NT2/D1 (cell line): ENCODE measurements around the gene PNRC1.

Experiments
- DNase-seq: peaks from one replicate; pipeline ENCODE4 v3.0.0-alpha.2; 2011; ENCODE audit warnings: low read depth, low spot score
- H3K27me3 ChIP-seq: 2 replicates; pipeline ENCODE4 v1.6.0; 2011; ENCODE audit warnings: mild to moderate bottlenecking; ENCODE audit not compliant: insufficient read length, insufficient read depth
- H3K36me3 ChIP-seq: 2 replicates; pipeline ENCODE4 v1.6.1; 2011; ENCODE audit warnings: mild to moderate bottlenecking, low read length, mixed read lengths; ENCODE audit not compliant: insufficient read depth, insufficient read length
- H3K4me1 ChIP-seq: 2 replicates; pipeline ENCODE4 v1.5.1; 2011; ENCODE audit not compliant: insufficient read depth, insufficient read length
- H3K4me3 ChIP-seq: 2 replicates; pipeline ENCODE4 v1.5.1; 2011; ENCODE audit warnings: low read depth; ENCODE audit not compliant: insufficient read length
- H3K9ac ChIP-seq: 2 replicates; pipeline ENCODE4 v1.6.0; 2011; ENCODE audit warnings: low read depth; ENCODE audit not compliant: insufficient read length
- H3K9me3 ChIP-seq: 2 replicates; pipeline ENCODE4 v1.5.1; 2011; ENCODE audit warnings: mild to moderate bottlenecking, low read length; ENCODE audit not compliant: insufficient read depth
- SUZ12 ChIP-seq: IDR thresholded peaks from 2 replicates; pipeline ENCODE4 v1.6.1; 2011; ENCODE audit not compliant: insufficient read length, insufficient read depth; ENCODE audit errors: extremely low read depth
- YY1 ChIP-seq: IDR thresholded peaks from 2 replicates; pipeline ENCODE4 v1.6.1; 2011; ENCODE audit not compliant: insufficient read length, insufficient read depth
- ZNF274 ChIP-seq: IDR thresholded peaks from 2 replicates; pipeline ENCODE4 v1.6.1; 2011; ENCODE audit warnings: mild to moderate bottlenecking, low read depth, low read length

The PNRC1 gene

DNA sequence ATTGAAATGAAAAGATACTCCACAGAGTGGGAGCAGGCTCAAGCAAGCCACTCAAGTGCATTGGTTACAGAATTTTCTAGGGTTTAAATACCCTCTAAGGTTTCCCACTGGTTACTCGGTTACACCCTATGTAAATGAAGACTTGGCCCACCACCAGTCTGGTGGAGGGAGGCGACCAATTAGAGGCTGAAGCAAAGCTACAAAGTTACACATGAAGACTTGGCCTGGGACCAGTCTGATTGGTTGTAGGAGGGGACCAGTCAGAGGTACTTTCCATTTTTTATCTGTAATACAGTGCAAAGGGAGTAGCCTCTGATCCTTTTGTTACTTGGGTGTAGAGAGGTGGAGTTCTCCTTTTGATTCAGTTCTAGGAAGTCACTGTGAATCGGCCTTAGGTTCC, 29.7 kb downstream of the PNRC1 start:
- H3K9ac ChIP-seq: no peak overlapping the region
- TF ChIP-seq SUZ12: no peak
- TF ChIP-seq YY1: no peak
- TF ChIP-seq ZNF274: no peak
- no peak for DNase-seq
- no peaks in the 10 kb centered on the region for H3K36me3 ChIP-seq
- no peaks in the 10 kb centered on the region for H3K4me1 ChIP-seq
- H3K9me3 ChIP-seq: no peaks in the 10 kb centered on the region
- H3K27me3 ChIP-seq: no peaks in the 10 kb centered on the region
- H3K4me3 ChIP-seq: no peak overlapping the region

GRCh38 chr6:89111933-89112332, 31.4 kb downstream of the PNRC1 start:
- no peak for DNase-seq
- H3K4me3 ChIP-seq: no peak overlapping the region
- TF ChIP-seq YY1 (no peak), ZNF274 (no peak), SUZ12 (no peak)

DNA sequence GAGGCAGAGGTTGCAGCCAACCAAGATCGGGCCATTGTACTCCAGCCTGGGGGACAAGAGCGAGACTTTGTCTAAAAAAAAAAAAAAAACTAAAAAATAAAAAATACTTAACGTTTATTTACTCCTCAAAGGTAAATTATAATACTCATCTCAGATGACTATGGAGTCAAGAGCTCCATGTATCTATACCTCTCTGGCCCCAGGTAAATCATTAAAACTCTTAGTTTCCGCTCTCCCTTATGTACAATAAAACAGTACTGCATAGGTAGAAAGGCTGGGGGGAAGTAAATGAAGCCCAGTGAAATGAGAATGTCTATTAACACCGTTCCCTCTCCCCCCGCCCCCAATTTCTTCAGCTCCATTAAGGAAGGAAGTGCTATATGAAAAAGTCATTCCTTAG, 36.2 kb downstream of the PNRC1 start:
- peak overlapping the region; percentile 71 for H3K4me3 ChIP-seq
- H3K4me1 ChIP-seq: no peaks in the 10 kb centered on the region
- no peak for DNase-seq
- no peak for TF ChIP-seq YY1
- peaks cover 27% of the 10 kb centered on the region for H3K27me3 ChIP-seq
- no peaks in the 10 kb centered on the region for H3K36me3 ChIP-seq
- peak overlapping the region; percentile 85 for H3K9ac ChIP-seq
- H3K9me3 ChIP-seq: no peaks in the 10 kb centered on the region

More at GRCh38 chr6:89111933-89112332, 31.4 kb downstream of the PNRC1 start:
- Histone ChIP-seq H3K9ac (no peak overlapping the region), H3K36me3 (no peaks in the 10 kb centered on the region), H3K27me3 (peaks cover 3% of the 10 kb centered on the region), H3K9me3 (no peaks in the 10 kb centered on the region), H3K4me1 (no peaks in the 10 kb centered on the region)

GRCh38 chr6:89117211-89118108, 36.9 kb downstream of the PNRC1 start, which contains the start of gene SRSF12:
SRSF12 (minus strand) TSS chr6:89118071; CDS start chr6:89117887, 184 bp downstream.
- Histone ChIP-seq H3K9ac (peak within 1 kb of the TSS; percentile 85), H3K27me3 (peaks cover 27% of the 10 kb centered on the region), H3K4me3 (peak within 1 kb of the TSS; percentile 71), H3K4me1 (no peaks in the 10 kb centered on the region), H3K36me3 (no peaks in the 10 kb centered on the region), H3K9me3 (no peaks in the 10 kb centered on the region)
- DNase-seq: no peak
- TF ChIP-seq ZNF274 (no peak), SUZ12 (no peak), YY1 (no peak)

DNA sequence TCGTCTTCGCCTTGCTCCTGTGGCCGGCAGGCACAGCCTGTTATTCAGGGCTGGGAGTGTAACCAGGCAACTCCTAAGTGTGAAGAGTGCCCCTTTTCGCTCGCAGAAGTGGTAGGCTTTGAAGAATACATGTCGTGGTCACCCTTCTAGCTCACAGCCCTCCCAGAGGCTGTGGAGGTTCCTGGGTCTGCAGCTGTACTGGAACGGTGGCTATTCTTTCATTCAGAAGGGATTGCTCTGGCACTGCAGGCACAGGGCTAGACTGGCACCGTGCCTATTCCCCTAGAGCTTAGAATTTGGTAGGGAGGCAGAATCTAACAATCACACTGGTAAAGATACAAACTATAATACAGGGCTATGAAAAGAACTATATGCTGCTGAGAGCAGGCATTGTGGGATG, 38.4 kb downstream of the PNRC1 start:
- Histone ChIP-seq H3K4me3 (no peak overlapping the region), H3K36me3 (no peaks in the 10 kb centered on the region), H3K9me3 (no peaks in the 10 kb centered on the region), H3K9ac (no peak overlapping the region), H3K4me1 (no peaks in the 10 kb centered on the region), H3K27me3 (peaks cover 27% of the 10 kb centered on the region)
- DNase-seq: no peak
- TF ChIP-seq YY1: no peak

- no peaks in the 10 kb centered on the region for H3K4me1 ChIP-seq
- H3K36me3 ChIP-seq: no peaks in the 10 kb centered on the region
- no peak overlapping the region for H3K9ac ChIP-seq
- H3K27me3 ChIP-seq: peaks cover 27% of the 10 kb centered on the region
- no peak overlapping the region for H3K4me3 ChIP-seq
- no peaks in the 10 kb centered on the region for H3K9me3 ChIP-seq
- TF ChIP-seq YY1 (no peak), SUZ12 (no peak), ZNF274 (no peak)
- no peak for DNase-seq
Measured at GRCh38 chr6:89120371-89120770, 39.8 kb downstream of the PNRC1 start.

DNA sequence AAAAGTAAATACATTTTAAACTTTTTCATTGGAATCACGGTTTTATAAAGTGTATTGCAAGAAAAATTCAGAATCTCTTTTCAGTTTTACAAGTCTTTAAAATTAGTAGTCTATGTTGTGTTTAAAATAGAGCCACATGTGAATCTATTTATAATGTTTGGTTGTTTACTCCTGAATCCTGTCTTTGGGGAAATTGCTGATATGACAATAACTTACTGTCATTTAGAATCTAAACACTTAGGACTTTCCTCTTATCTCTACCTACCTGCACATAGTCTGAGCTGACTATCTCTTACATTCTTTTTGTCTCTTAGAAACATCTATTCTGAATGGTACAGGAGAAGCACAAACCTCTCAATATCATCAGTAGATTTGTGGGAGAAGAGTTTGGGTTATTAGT, 41.4 kb downstream of the PNRC1 start:
- H3K4me3 ChIP-seq: no peak overlapping the region
- peaks cover 24% of the 10 kb centered on the region for H3K27me3 ChIP-seq
- no peaks in the 10 kb centered on the region for H3K4me1 ChIP-seq
- no peaks in the 10 kb centered on the region for H3K36me3 ChIP-seq
- H3K9me3 ChIP-seq: no peaks in the 10 kb centered on the region
- TF ChIP-seq SUZ12 (no peak), ZNF274 (no peak), YY1 (no peak)
- DNase-seq: no peak
- H3K9ac ChIP-seq: no peak overlapping the region
